Measurements from ENCODE around the gene PMEL.

The PMEL gene

DNA sequence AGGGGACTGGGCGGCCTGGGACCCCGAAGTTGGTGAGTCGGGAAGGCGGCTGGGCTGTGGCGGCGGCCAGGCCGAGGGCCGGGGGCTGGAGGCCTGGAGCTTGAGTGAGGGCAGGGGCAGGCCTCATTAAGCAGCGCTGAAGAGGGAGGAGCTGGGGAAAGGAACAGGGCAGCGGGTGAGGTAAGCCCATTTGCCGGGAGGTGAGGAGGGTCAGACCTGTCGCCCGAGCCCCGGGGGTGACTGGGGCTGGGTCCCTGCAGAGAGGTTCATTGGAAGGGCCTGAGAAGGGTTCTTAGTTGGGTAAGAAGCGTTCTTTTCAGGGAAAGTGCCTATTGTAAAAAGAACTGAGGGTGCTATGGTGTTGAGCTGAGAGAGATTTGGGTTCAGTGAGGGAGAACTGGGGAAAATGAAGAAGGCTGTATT lies 8.5 kb upstream of the PMEL start:
- peak; percentile 93 for TF ChIP-seq ZFX (IDR thresholded peaks at IDR 0.05)
- TF ChIP-seq, protein P1, sequence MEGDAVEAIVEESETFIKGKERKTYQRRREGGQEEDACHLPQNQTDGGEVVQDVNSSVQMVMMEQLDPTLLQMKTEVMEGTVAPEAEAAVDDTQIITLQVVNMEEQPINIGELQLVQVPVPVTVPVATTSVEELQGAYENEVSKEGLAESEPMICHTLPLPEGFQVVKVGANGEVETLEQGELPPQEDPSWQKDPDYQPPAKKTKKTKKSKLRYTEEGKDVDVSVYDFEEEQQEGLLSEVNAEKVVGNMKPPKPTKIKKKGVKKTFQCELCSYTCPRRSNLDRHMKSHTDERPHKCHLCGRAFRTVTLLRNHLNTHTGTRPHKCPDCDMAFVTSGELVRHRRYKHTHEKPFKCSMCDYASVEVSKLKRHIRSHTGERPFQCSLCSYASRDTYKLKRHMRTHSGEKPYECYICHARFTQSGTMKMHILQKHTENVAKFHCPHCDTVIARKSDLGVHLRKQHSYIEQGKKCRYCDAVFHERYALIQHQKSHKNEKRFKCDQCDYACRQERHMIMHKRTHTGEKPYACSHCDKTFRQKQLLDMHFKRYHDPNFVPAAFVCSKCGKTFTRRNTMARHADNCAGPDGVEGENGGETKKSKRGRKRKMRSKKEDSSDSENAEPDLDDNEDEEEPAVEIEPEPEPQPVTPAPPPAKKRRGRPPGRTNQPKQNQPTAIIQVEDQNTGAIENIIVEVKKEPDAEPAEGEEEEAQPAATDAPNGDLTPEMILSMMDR (conservative IDR thresholded peaks at IDR 0.05), result no peak
- peak overlapping the region; percentile 94 for H3K27ac ChIP-seq

DNA sequence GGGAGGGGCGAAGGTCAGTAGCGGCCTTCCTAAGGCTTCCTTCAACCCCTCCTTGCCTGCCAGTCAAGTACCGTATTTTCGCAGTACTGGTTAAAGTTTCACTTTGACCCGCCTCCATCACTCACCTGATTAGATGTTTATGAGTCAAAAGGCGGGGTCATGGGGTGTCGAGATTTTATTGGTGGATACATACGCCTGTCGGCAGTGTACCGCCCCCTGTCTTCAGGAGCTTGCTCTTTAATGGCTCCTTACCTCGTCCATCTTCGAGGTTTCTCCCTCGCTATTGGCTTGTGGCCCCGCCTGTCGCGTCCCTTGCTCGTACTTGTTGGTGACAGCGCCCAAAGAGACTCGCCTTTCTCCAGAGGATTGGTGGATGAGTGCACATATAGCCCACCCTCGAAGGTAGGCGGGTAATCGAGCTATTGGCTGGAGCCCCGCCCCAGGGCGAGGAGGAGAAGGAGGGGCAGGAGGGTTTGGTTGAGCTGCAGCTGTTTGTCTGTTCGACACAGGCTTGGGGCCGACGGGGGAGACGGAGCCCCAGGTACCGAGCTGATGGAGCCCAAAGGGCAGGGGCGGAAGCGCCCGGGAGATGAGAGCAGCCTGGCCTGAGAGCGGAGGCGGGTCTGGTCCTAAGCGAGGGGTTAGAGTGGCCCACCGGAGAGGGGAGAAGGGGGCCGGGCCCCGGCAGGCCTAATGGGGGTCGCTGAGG lies 7.9 kb upstream of the PMEL start, which contains the start of gene RAB5B:
Gene RAB5B, plus strand, starts transcription at position 480 of the 709 bp plus-strand sequence. CDS start 12,883 bp downstream, outside the sequence.
- peak within 1 kb of the TSS; percentile 94 for H3K27ac ChIP-seq
- TF ChIP-seq ZFX (IDR thresholded peaks at IDR 0.05), result no peak; the same call in 1 of the 2 replicates
- TF ChIP-seq, protein P1 (conservative IDR thresholded peaks at IDR 0.05), result no peak

GRCh38 chr12:55972911-55973598 lies 7.2 kb upstream of the PMEL start:
- peak overlapping the region; percentile 44 for H3K27ac ChIP-seq
- TF ChIP-seq, protein P1 (conservative IDR thresholded peaks at IDR 0.05), result no peak
- no peak for TF ChIP-seq ZFX (IDR thresholded peaks at IDR 0.05)

GRCh38 chr12:55972456-55972855 lies 6.6 kb upstream of the PMEL start:
- no peak for TF ChIP-seq ZFX (IDR thresholded peaks at IDR 0.05)
- TF ChIP-seq, protein P1 (conservative IDR thresholded peaks at IDR 0.05), result no peak
- H3K27ac ChIP-seq, result peak overlapping the region; percentile 44; the same call in 1 of the 2 replicates

- TF ChIP-seq, protein P1 (conservative IDR thresholded peaks at IDR 0.05), result no peak
- TF ChIP-seq ZFX (IDR thresholded peaks at IDR 0.05), result no peak
- no peak overlapping the region for H3K27ac ChIP-seq
Measured at GRCh38 chr12:55972042-55972441, 6.2 kb upstream of the PMEL start.

GRCh38 chr12:55970775-55971174 lies 4.9 kb upstream of the PMEL start:
- TF ChIP-seq, protein P1 (conservative IDR thresholded peaks at IDR 0.05), result no peak
- no peak for TF ChIP-seq ZFX (IDR thresholded peaks at IDR 0.05)

GRCh38 chr12:55969356-55969755 lies 3.5 kb upstream of the PMEL start:
- no peak overlapping the region for H3K27ac ChIP-seq
- no peak for TF ChIP-seq ZFX (IDR thresholded peaks at IDR 0.05)
- TF ChIP-seq, protein P1 (conservative IDR thresholded peaks at IDR 0.05), result no peak

More at GRCh38 chr12:55970775-55971174, 4.9 kb upstream of the PMEL start:
- no peak overlapping the region for H3K27ac ChIP-seq
